Endothelial cell (in vitro differentiated cells): ENCODE results near the gene TMEM201. TPM values are rescaled to one million over a fixed set of nuclear protein-coding genes. Genes with fewer than 3 reads are reported as not detected.

Source experiments
- DNase-seq: peaks from one replicate; pipeline ENCODE4 v3.0.0; 2021; ENCODE audit warnings: low spot score
- H3K27ac Mint-ChIP-seq: one replicate; pipeline ENCODE4 v1.8.0; 2021; ENCODE audit warnings: mixed read lengths, inconsistent platforms; ENCODE audit not compliant: unreplicated experiment
- H3K27me3 Mint-ChIP-seq: one replicate; pipeline ENCODE4 v1.8.0; 2021; ENCODE audit warnings: mild to moderate bottlenecking, moderate library complexity, mixed read lengths, inconsistent platforms; ENCODE audit not compliant: unreplicated experiment
- H3K36me3 Mint-ChIP-seq: one replicate; pipeline ENCODE4 v1.8.0; 2021; ENCODE audit warnings: mild to moderate bottlenecking, low read depth, mixed read lengths, inconsistent platforms; ENCODE audit not compliant: unreplicated experiment
- H3K4me1 Mint-ChIP-seq: one replicate; pipeline ENCODE4 v1.8.0; 2021; ENCODE audit warnings: mild to moderate bottlenecking, mixed read lengths, inconsistent platforms; ENCODE audit not compliant: unreplicated experiment
- H3K4me3 Mint-ChIP-seq: one replicate; pipeline ENCODE4 v1.8.0; 2021; ENCODE audit warnings: mild to moderate bottlenecking, mixed read lengths, inconsistent platforms; ENCODE audit not compliant: unreplicated experiment
- H3K9me3 Mint-ChIP-seq: one replicate; pipeline ENCODE4 v1.8.0; 2021; ENCODE audit warnings: mixed read lengths, inconsistent platforms; ENCODE audit not compliant: unreplicated experiment
- total RNA-seq: library from RNA; stranded (reverse); fragmentation: NEBNext Ultra II Directional; extraction: Animal tissue kit (Norgen Biotek cat#: 25700); gene quantifications from one replicate; pipeline ENCODE4 v1.2.1, GENCODE V29; 2021; ENCODE audit not compliant: unreplicated experiment
- TF ChIP-seq, protein P1 (sequence below): fragments of 200-600 bp; sonication (generic); IDR thresholded peaks from one replicate; pipeline ENCODE4 v1.5.0; 2021; ENCODE audit warnings: antibody characterized with exemption; ENCODE audit not compliant: unreplicated experiment

Gene TMEM201
- total RNA-seq, 1 donor from 2014 or later, result 19.1 TPM

- no peak for DNase-seq
- Mint-ChIP-seq H3K4me1 (peaks cover 37% of the 10 kb centered on the region), H3K27me3 (peaks cover 12% of the 10 kb centered on the region), H3K27ac (peak overlapping the region; percentile 86), H3K9me3 (no peaks in the 10 kb centered on the region), H3K4me3 (no peak overlapping the region), H3K36me3 (no peaks in the 10 kb centered on the region)
- TF ChIP-seq, protein P1, sequence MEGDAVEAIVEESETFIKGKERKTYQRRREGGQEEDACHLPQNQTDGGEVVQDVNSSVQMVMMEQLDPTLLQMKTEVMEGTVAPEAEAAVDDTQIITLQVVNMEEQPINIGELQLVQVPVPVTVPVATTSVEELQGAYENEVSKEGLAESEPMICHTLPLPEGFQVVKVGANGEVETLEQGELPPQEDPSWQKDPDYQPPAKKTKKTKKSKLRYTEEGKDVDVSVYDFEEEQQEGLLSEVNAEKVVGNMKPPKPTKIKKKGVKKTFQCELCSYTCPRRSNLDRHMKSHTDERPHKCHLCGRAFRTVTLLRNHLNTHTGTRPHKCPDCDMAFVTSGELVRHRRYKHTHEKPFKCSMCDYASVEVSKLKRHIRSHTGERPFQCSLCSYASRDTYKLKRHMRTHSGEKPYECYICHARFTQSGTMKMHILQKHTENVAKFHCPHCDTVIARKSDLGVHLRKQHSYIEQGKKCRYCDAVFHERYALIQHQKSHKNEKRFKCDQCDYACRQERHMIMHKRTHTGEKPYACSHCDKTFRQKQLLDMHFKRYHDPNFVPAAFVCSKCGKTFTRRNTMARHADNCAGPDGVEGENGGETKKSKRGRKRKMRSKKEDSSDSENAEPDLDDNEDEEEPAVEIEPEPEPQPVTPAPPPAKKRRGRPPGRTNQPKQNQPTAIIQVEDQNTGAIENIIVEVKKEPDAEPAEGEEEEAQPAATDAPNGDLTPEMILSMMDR, result no peak
Measured at GRCh38 chr1:9592510-9593075, 3.9 kb downstream of the TMEM201 start.

DNA sequence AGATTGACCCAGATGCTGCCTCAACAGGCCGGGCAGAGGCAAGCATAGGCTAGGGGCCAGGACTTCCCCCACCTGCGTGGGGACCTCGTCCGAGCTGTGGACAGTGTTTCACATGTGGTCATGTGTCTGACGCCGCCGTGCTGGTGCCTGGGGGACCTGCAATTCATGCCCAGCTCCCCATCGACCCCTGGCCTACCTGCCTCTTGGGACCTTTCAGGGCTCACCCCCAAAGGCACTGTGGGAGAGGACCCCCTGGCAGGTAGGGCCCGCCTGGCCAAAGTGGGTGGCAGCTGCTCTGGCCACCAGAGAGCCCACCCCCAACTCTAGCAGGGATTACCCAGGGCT lies 4.4 kb downstream of the TMEM201 start:
- Mint-ChIP-seq H3K9me3 (no peaks in the 10 kb centered on the region), H3K4me1 (peaks cover 35% of the 10 kb centered on the region), H3K27me3 (peaks cover 8% of the 10 kb centered on the region), H3K27ac (peak overlapping the region; percentile 86), H3K4me3 (no peak overlapping the region), H3K36me3 (no peaks in the 10 kb centered on the region)
- TF ChIP-seq, protein P1, result no peak
- no peak for DNase-seq

DNA sequence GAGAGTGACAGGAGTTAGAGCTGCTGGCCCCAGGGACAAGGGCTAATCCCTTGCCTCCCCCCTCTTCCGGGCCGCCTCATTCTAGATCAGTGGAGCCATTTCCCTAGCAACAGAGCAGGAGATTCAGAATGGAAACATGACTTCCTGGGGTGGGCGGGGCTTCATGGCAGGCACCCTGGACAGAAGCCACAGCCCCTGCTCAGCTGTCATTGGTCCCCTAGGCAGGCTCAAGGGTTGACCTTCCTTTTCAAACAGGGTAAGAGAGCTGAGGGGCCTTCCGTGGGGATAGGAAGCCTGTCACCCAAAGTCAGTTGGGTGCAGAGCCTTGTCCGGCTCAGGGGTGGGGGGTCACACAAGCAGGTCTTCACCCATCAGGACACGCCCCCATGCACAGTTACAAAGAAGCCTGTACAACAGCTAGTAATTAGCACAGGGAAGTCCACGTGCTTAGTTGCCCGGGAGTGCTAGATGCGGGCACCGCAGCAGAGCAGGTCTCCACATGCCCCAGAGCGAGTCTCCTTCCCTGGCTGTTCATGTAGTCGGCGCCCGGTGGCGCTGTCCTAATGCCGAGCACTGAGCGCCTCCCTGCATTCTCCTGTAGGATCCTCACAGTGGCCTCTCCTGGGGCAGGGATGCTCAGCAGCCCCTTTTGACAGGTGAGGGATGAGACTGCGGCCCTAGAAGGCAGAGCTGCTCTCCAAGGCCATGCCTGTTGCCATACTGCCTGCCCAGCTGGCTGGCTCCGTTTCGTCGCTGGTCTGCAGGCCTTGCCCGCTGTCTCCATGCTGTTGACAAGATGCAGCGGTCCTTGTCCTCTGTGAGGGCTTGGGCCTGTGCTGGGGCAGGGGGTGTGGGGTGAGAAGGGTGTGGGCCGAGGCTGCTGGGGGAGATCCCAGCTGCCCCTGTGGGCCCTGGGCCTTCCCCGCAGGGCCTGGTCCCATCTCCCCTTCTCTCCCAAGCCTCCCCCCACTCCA lies 5.1 kb downstream of the TMEM201 start:
- TF ChIP-seq, protein P1, result no peak
- peak; percentile 83 for DNase-seq
- Mint-ChIP-seq H3K4me3 (no peak overlapping the region), H3K4me1 (peaks cover 34% of the 10 kb centered on the region), H3K36me3 (no peaks in the 10 kb centered on the region), H3K9me3 (no peaks in the 10 kb centered on the region), H3K27me3 (peaks cover 6% of the 10 kb centered on the region), H3K27ac (peak overlapping the region; percentile 86)

GRCh38 chr1:9594471-9595155 lies 5.9 kb downstream of the TMEM201 start:
- Mint-ChIP-seq H3K36me3 (no peaks in the 10 kb centered on the region), H3K27ac (no peak overlapping the region), H3K27me3 (peaks cover 6% of the 10 kb centered on the region), H3K4me1 (peaks cover 33% of the 10 kb centered on the region), H3K9me3 (no peaks in the 10 kb centered on the region), H3K4me3 (no peak overlapping the region)
- TF ChIP-seq, protein P1, result no peak
- no peak for DNase-seq
